Central memory CD8-positive, alpha-beta T cell (primary cell): Measurements from ENCODE around the gene PRMT1.
A peak's percentile ranks its signal among the peaks of the same experiment; 100 is the strongest.

Experiments used
- ATAC-seq: fragments of 150-1000 bp; cut with Tn5 transposase; replicated peaks from 2 replicates; pipeline ENCODE4 v1.10.0; 2022; ENCODE audit warnings: mild to moderate bottlenecking, moderate FRiP score, moderate number of reproducible peaks; ENCODE audit not compliant: poor library complexity, severe bottlenecking; ENCODE audit errors: extremely low read depth
- DNase-seq, 2 donors: peaks; one replicate each; pipeline ENCODE4 v3.0.0; 2021; ENCODE audit warnings: low spot score in 2 of 2
- H3K27ac Mint-ChIP-seq: one replicate; pipeline ENCODE4 v1.8.0; 2022; ENCODE audit warnings: low read depth, mild to moderate bottlenecking, moderate library complexity, mixed read lengths
- H3K27me3 Mint-ChIP-seq: one replicate; pipeline ENCODE4 v1.8.0; 2022; ENCODE audit warnings: mixed read lengths
- H3K36me3 Mint-ChIP-seq: one replicate; pipeline ENCODE4 v1.8.0; 2022; ENCODE audit warnings: mild to moderate bottlenecking, moderate library complexity, mixed read lengths; ENCODE audit not compliant: insufficient read depth
- H3K4me1 Mint-ChIP-seq: one replicate; pipeline ENCODE4 v1.8.0; 2022; ENCODE audit warnings: mixed read lengths
- H3K4me3 Mint-ChIP-seq: one replicate; pipeline ENCODE4 v1.8.0; 2022; ENCODE audit warnings: mild to moderate bottlenecking, moderate library complexity, mixed read lengths
- H3K9me3 Mint-ChIP-seq: one replicate; pipeline ENCODE4 v1.8.0; 2022; ENCODE audit warnings: mixed read lengths

Gene PRMT1

GRCh38 chr19:49655570-49656455 lies 21.3 kb upstream of the PRMT1 start:
- Mint-ChIP-seq H3K9me3 (no peaks in the 10 kb centered on the region), H3K27ac (peak overlapping the region; percentile 55)
- ATAC-seq: peak; percentile 58

GRCh38 chr19:49656456-49657109 lies 20.5 kb upstream of the PRMT1 start:
- Mint-ChIP-seq H3K27me3 (no peaks in the 10 kb centered on the region), H3K4me3 (no peak overlapping the region), H3K9me3 (no peaks in the 10 kb centered on the region), H3K4me1 (no peaks in the 10 kb centered on the region), H3K27ac (no peak overlapping the region), H3K36me3 (peaks cover 30% of the 10 kb centered on the region)
- ATAC-seq (no peak), DNase-seq (no peak)

More at GRCh38 chr19:49655570-49656455, 21.3 kb upstream of the PRMT1 start:
- Mint-ChIP-seq H3K36me3 (peaks cover 28% of the 10 kb centered on the region), H3K4me1 (no peaks in the 10 kb centered on the region), H3K27me3 (no peaks in the 10 kb centered on the region), H3K4me3 (no peak overlapping the region)
- DNase-seq: no peak

- no peak for DNase-seq
- peaks cover 30% of the 10 kb centered on the region for H3K36me3 Mint-ChIP-seq
Observed at GRCh38 chr19:49657493-49658138, 19.5 kb upstream of the PRMT1 start.

GRCh38 chr19:49658139-49658517 lies 18.9 kb upstream of the PRMT1 start:
- H3K27ac Mint-ChIP-seq: peak overlapping the region; percentile 81
- no peaks in the 10 kb centered on the region for H3K4me1 Mint-ChIP-seq
- no peak overlapping the region for H3K4me3 Mint-ChIP-seq
- no peaks in the 10 kb centered on the region for H3K27me3 Mint-ChIP-seq
- ATAC-seq: no peak
- no peaks in the 10 kb centered on the region for H3K9me3 Mint-ChIP-seq
- no peak for DNase-seq
- H3K36me3 Mint-ChIP-seq: peaks cover 30% of the 10 kb centered on the region

More at GRCh38 chr19:49657493-49658138, 19.5 kb upstream of the PRMT1 start:
- no peak overlapping the region for H3K4me3 Mint-ChIP-seq
- ATAC-seq: no peak
- no peaks in the 10 kb centered on the region for H3K9me3 Mint-ChIP-seq
- no peaks in the 10 kb centered on the region for H3K27me3 Mint-ChIP-seq
- peak overlapping the region; percentile 81 for H3K27ac Mint-ChIP-seq
- no peaks in the 10 kb centered on the region for H3K4me1 Mint-ChIP-seq

- H3K4me3 Mint-ChIP-seq: no peak overlapping the region
- no peaks in the 10 kb centered on the region for H3K9me3 Mint-ChIP-seq
- DNase-seq: no peak
- ATAC-seq: no peak
- H3K4me1 Mint-ChIP-seq: peaks cover 3% of the 10 kb centered on the region
- H3K27me3 Mint-ChIP-seq: no peaks in the 10 kb centered on the region
- H3K36me3 Mint-ChIP-seq: peaks cover 32% of the 10 kb centered on the region
- H3K27ac Mint-ChIP-seq: no peak overlapping the region
Observed at GRCh38 chr19:49658566-49659442, 18.3 kb upstream of the PRMT1 start.

- DNase-seq (no peak), ATAC-seq (no peak)
- H3K4me3 Mint-ChIP-seq: no peak overlapping the region
- no peaks in the 10 kb centered on the region for H3K9me3 Mint-ChIP-seq
- H3K36me3 Mint-ChIP-seq: peaks cover 38% of the 10 kb centered on the region
- H3K27ac Mint-ChIP-seq: no peak overlapping the region
- no peaks in the 10 kb centered on the region for H3K27me3 Mint-ChIP-seq
- peaks cover 19% of the 10 kb centered on the region for H3K4me1 Mint-ChIP-seq
Observed at GRCh38 chr19:49660338-49660961, 16.6 kb upstream of the PRMT1 start.

GRCh38 chr19:49662011-49662410 lies 15.1 kb upstream of the PRMT1 start:
- Mint-ChIP-seq H3K4me3 (no peak overlapping the region), H3K4me1 (peaks cover 35% of the 10 kb centered on the region), H3K27ac (peak overlapping the region; percentile 96), H3K27me3 (no peaks in the 10 kb centered on the region), H3K36me3 (peaks cover 46% of the 10 kb centered on the region), H3K9me3 (no peaks in the 10 kb centered on the region)
- DNase-seq: no peak
- no peak for ATAC-seq

- peaks cover 39% of the 10 kb centered on the region for H3K4me1 Mint-ChIP-seq
- no peaks in the 10 kb centered on the region for H3K27me3 Mint-ChIP-seq
- ATAC-seq (no peak), DNase-seq (no peak)
- H3K4me3 Mint-ChIP-seq: peak overlapping the region; percentile 99
- H3K9me3 Mint-ChIP-seq: no peaks in the 10 kb centered on the region
- H3K36me3 Mint-ChIP-seq: peaks cover 44% of the 10 kb centered on the region
- H3K27ac Mint-ChIP-seq: peak overlapping the region; percentile 96
Observed at GRCh38 chr19:49663224-49663623, 13.8 kb upstream of the PRMT1 start.

- peak overlapping the region; percentile 96 for H3K27ac Mint-ChIP-seq
- H3K36me3 Mint-ChIP-seq: peaks cover 40% of the 10 kb centered on the region
- H3K4me3 Mint-ChIP-seq: peak overlapping the region; percentile 99
- peaks cover 39% of the 10 kb centered on the region for H3K4me1 Mint-ChIP-seq
- no peaks in the 10 kb centered on the region for H3K9me3 Mint-ChIP-seq
- H3K27me3 Mint-ChIP-seq: no peaks in the 10 kb centered on the region
- peak; percentile 69 for ATAC-seq
- DNase-seq: peak; percentile 76 to 77
Observed at GRCh38 chr19:49664171-49665035, 12.7 kb upstream of the PRMT1 start.

- no peaks in the 10 kb centered on the region for H3K27me3 Mint-ChIP-seq
- H3K36me3 Mint-ChIP-seq: peaks cover 40% of the 10 kb centered on the region
- peak overlapping the region; percentile 99 for H3K4me3 Mint-ChIP-seq
- H3K4me1 Mint-ChIP-seq: peaks cover 39% of the 10 kb centered on the region
- peak overlapping the region; percentile 96 for H3K27ac Mint-ChIP-seq
- DNase-seq (no peak), ATAC-seq (peak; percentile 1)
- no peaks in the 10 kb centered on the region for H3K9me3 Mint-ChIP-seq
Observed at GRCh38 chr19:49665036-49665350, 12.1 kb upstream of the PRMT1 start.
